HTERT RPE-1 (cell line): ENCODE measurements around the gene MLLT1.

ENCODE experiments used
- in situ Hi-C: fragments of 300-500 bp; cut with MboI; formaldehyde crosslinking; loops from 4 replicates; pipeline ENCODE4 v1.14.3; 2020; ENCODE audit warnings: low sequenced_read_pairs

The MLLT1 gene

DNA sequence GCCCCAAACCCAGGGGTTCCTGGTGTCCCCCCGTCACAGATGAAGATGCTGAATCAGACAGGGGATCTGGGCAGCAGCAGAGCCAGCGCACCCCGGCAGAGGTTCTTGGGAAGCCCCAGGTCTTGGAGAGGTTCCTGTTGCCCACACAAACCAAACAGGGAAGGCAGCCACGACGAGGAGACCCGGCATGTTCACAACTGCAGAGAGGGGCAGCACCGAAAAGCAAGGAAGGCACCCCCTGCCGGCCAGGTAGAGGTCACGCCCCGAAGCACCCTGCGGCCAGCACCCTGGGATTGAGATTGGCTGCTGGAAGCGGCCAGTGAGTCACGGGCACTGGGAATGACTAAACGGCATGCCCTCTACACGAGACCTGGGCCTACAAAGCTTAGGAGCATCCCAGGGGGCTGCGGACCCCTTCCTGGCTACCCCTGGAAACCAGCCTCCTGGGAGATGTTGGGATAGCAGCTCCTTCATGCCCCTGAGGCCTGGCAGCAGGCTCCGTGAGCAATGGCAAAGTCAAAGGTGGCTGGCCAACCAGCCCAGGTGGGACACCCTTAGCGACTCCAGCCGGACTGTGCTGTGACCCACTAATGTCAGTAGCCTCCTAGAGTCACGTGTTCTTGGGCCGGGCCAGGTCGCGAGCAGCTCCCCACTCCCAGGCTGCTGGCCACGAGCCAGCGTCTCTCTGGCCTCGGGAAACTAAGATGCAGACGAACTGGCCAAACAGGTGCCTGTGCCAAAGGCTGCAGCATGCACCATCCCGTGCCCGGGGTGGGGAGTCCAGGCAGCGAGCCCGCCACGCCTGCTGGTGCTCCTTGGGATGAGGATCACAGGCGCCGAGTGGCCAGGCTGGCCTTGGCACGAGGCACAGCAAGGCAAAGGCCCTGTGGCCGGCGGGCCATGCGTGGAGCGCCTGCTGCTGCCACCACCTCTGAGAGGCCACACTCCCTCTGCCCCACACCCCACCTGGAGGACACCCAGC lies 43.2 kb downstream of the MLLT1 start:
- in situ Hi-C loops = no loop called here

DNA sequence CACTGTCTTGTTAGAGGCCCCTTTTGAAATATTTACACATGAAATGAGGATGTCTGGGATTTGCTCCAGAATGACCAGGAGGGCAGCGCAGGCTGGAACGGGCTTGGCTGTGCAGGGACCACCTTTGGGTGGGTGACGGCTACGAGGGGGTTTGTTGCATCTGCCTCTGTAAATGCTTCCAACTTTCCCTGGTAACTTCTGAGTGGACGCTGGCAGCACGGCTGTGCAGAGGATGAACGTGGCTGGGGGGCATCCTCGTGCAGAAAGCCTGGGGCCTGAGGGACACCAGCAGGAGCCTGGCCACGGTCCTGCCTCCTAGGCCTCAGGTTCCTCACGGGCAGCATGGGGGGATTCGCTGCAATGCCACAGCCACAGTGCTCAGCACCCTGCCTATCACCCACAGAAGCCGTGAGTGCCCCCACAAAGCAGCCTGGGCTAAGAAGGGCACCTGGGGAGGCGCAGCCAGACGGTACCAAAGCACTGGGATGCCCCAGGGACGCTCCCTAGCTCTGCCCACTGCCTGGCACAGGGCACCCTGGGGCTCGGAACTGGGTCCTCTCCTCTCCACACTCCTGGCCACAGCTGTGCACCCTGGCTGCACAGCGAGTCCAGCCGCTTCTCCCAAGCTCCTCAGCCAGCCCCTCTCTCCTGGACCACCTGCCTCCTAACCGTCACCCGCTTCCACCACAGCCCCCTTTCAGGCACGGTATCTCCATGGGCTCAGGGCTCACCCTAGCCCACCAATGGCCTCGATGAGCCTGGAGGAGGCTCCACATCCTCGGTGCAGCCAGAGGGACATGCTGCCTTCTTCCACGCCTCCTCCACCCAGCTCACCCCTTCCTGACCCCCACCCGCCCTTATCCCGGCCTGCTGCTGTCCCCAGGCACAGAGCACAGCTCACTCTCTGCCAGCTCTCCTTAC lies 44.5 kb downstream of the MLLT1 start:
- in situ Hi-C loops = no loop called here

DNA sequence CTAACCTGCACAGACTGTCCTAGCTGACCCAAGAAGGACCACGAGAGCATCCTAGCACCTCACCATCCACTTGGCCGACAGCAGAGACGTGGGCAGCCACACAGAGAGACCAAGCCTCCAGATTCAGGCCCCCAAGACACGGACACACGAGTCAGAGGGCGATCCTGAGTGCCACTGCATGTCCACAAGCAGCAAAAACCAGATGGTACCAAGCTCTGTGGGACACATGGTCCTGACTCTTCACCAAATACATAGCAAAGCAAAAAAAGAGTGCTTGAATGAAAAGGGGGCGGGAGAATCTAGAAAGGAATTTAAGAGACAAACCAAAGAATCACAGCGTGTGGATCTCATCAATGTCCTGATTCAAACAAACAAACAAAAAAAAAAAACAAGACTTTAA lies 45.2 kb downstream of the MLLT1 start:
- in situ Hi-C loops = no loop called here

DNA sequence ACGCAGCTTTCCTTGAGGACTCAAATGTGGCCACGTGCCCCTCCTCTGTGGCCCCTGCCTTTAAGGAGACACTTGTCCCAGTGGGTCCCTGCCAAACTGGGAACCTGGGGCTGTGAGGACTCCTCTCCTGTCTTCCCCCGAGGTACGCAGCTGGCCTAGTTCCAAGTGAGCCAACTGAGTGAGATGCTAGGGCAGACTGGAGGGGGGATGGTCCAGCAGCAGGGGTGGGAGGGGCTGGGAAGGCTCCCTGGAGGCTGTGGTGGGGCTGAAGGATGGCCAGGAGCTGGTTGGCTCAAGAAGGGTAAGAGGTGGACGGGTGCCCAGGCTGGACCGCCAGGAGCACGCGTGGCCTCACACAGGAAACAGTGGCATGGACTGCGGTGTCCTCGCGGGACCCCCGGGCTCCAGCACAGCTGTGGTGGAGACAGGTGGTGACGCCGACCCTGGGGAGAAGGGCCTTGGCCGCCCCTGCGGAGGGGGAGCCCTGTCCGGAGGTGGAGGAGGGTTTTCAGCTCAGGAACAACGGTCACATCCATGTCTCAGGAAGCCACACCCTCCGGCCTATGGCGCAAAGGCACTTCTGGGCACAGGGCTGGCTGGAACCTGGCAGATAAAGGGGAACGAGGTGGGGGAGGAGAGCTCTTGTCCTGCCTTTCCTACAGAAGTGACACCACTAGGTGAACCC lies 45.8 kb downstream of the MLLT1 start:
- in situ Hi-C loops = no loop called here

DNA sequence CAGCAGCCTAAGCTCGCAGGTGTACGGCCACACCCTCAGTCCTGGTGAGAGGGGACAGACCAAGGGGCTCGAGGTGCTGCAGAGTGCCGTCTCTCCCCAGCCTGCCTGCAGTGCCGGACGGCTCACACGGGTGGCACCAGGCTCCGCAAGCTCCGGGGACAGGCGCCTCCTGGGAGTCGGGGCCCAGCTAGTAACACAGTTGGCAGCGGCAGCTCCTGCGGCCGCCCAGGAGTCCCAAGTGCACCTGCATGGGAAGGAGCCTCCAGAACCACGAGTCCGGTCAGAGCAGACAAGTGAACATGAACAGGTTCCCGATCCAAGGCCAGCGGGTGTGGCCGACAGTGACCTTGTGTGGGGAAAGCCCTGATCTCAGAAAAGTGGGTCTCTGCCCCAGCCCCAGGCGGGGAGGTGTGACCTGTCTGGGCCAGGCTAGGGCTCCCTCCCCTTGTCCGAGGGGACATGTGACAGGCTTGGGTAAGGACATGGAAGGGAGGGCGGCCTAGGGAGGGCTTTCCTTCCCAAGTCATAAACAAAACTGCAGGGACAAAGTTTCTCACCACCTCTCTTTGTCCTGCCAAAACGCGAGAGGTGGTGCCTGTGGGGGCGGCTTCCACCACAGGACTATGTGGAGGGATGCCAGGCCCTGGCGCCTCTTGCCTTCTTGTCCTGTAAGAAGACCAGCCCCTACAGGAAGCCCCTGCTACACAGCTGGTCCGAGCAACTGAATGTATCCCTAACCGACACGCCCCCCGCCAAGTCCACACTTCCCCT lies 46.5 kb downstream of the MLLT1 start:
- in situ Hi-C loops = no loop called here

DNA sequence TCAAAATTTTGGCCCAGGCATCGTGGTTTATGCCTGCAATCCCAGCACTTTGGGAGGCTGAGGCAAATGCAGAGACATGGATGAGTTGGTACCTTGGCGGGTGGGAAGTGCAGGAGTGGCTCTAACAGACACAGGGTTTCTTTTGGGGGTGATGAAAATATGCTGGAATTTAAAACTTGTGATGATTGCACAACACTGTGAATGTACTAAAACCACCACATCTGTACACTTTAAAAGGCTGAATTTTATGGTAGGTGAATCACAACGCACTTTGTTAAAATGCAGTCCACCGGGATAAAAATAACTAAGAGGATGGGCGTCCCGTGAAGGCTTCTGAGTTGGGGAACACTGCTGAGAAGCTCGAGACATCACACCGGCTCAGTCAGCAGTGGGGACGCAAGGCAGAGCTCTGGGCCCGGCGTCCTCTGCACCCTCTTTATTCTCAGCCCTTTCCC lies 47.1 kb downstream of the MLLT1 start:
- in situ Hi-C loops = no loop called here

DNA sequence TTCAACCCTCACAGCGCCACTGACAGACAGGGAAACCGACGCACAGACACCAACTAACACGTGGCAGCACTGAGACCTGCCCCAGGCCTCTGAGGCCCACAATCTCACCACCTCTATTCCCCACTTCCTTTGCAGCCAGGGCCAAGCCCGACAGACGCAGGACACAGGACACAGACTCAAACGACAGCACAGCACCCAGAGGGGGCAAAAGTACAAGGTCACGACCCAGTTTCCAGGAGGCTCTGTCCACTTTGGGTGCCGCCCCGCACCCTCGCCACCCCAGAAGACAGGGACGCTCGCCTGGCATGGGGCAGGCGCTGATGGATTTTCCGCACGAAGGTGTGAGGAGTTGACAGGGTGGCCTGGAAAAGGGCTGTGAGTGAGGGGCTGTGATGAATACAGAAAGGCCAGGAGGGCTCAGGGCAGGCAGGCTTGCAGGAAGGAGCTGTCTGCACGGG lies 48.8 kb downstream of the MLLT1 start:
- in situ Hi-C loops = no loop called here

DNA sequence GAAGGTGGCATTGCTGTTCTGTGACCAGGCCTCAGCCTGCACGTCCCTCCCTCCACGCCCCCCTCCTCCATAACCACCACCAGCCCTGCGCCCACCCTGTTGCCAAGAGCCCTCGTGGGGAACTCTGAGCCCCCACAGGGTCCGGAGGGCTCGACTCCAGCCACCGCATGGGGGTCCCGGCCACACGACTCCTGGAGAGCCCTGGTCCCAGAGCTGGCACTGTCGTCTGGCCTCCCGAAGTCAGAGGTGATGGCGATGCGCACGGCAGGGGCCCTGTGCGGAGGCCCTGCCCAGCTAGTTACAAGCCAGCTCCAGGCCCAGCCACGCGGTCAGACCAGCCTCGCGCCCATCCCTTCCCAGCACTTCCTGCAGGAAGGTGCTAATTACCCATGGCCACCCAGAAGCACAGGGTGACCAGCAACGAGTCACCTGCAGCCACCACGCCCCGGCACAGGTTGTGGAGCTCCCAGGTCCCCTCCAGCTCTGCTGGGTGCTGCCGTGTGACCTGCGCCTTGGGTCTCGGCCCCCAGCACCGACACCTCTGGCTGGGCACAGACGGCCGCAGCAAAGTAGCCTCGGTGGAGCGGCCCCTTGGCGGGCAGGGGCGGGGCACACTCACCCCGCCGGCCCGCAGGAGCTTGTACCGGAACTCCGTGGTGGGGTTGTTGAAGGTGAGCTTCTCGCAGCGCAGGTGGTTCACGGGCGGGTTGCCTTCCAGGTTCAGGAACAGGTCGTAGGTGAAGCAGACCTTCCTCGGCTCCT lies 49.6 kb downstream of the MLLT1 start:
- in situ Hi-C loops = no loop called here

DNA sequence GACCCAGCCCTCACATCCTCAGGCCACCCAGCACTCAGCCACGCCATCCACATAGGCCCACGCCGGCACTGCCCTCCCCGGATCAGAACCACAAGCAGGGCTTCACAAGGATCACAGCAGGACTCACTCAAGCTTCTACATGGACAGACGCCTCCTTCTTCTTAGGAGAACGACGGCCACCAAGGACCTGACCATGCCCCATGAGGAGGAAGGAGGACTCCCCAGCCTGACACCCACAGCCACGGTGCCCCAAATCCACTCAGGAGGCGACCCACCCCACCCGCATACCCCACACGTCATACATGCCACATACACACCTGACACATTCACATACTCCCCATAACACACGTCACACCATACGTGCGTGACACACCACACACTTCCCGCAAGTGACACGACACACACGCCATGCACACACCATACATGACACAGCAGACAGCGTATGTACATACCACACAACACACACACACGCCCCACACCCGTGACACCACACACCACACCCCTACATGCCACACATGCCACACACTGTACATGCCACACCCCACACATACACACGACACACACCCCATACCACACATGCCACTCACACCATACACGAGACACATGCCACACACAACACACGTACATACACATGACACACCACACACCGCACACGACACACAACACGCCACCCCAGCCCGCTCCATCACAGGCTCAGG lies 50.4 kb downstream of the MLLT1 start:
- in situ Hi-C loops = no loop called here

DNA sequence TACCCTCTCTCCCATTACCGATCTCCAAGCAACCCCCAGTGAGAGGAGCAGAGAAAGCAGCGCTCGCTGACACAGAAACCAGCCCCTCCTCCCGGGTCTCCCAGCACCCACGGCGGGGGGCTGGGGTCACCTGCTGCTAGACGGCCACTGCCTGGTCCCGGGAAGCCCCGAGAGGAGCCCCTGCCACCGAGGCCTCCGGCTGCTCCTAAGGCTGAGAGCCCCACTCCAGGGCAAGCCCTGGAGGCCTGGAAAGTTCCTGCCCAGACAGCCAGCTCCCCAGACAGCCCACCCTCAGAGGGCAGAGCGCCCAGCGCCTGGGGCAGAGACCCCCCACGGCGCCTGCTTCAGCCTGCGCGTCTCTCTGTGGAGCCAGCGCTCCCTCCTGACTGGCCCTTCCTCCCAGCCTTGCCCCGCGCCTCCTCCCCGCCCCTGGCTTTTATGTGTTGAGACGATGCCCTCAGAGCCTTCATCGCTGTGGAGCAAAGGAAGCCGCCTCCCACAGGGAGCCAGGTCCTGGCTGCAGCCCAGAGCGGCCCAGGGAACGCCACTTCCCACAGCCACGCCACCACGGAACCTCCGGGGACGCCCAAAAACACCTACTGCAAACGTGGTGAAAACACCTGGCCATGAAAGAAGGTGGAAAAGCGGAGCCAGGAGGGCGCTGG lies 51.1 kb downstream of the MLLT1 start:
- in situ Hi-C loops = no loop called here

DNA sequence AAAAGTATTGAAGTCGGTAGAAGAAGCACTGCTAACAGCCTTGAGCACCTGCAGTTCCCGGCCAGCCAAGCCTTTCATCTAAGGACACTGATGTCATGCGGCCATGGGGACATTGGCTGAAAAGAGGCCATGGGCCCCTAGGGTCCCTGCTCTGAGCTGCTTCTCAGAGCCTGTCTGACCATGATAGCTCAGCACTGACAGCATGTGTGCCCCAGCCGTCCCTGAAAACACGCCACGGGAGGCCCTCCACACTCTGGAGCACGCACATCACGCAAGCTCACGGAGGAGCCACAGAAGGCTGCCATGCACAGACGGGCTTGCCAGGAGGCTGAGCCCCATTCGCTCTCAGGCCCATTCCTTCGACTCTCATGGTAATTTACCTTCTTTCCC lies 51.8 kb downstream of the MLLT1 start:
- in situ Hi-C loops = no loop called here

DNA sequence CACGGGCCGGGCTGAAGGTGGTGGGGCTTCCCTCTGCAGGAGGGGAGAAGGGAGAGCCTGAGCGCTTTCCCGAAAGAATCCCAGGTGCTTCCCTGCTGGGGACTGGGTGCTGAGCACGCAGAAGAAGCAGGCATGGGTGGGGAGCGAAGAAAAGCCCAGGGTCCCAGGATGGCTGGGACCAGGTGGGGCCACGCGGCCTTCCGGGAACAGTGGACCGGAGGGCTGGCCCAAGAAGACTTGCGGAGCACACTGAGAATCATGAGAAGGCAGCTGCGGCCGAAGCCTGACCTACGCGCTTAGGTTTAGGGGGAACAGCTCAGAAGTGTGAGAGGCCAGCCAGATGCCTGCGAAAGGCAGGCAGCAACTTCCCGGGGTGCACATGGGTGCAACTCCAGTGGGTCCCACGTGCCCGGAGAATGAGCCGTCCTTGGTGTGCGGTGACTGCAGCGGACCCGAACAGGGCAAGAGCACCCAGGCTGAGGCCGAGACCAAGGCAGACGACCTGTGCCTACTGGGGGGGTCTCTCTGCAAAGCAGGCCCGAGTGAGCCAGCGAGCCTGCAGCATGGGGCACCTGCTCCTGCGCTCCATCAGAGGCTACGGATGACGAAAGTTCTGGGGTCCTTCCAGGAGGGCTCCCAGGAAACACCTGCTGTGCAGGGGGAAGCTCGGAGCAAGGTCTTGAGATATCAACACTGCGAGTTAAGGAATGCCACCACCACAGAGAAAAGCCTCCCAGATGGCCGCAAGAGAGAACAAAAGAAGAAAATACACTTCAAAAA lies 52.4 kb downstream of the MLLT1 start:
- in situ Hi-C loops = no loop called here

DNA sequence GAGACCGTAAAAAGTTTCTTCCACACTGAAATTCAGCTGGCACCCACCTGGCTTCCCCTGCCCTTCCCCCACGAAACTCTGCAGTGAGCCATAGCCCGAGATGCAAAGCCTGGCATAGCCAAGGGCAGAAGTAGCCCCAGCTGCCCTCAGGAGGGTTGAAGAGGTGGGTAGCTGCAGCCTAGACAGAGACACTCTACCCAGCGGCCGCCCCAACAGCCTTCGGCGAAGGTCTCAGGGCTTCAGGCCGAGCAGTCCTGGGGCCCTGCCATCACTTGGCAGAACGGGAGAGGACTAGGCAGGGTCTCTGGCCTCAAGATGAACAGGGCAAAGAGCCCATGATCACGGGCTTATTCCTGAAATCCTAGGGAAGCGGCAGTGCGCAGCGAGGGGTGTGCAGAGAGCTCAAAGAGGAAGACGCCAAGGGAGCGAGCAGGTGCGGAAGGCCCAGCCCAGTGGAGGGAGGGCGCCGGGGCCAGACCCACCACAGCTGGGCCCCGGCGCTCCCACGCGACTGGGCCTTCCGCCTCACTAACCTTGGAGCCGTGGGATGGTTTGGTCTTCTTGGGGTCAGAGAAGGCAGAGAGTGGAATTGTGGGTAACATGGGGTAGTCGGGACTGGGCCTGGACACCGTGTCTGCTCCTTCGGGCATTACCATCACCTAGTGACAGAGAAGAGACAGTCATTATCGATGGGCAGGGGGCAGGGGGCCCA lies 53.2 kb downstream of the MLLT1 start:
- in situ Hi-C loops = no loop called here

DNA sequence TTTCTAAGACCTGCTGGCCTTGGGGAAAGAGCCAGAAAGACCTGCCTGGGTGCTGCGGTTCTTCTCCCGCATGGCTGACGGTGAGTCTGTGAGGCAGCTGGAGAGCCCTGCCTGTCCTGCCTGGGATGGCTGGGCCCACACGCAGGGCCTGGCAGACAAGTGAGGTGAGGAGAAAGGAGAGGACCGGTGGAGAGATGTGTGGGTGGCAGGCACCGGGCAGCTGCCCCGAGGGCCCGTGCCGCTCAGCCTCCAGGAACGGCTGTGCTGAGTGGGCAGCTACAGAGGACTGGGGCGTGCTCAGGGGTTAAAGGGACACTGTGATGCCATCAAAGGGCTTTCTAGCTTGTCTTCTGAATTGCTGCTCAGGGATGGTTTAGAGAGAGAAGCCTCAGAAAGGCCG lies 53.8 kb downstream of the MLLT1 start:
- in situ Hi-C loops = no loop called here

DNA sequence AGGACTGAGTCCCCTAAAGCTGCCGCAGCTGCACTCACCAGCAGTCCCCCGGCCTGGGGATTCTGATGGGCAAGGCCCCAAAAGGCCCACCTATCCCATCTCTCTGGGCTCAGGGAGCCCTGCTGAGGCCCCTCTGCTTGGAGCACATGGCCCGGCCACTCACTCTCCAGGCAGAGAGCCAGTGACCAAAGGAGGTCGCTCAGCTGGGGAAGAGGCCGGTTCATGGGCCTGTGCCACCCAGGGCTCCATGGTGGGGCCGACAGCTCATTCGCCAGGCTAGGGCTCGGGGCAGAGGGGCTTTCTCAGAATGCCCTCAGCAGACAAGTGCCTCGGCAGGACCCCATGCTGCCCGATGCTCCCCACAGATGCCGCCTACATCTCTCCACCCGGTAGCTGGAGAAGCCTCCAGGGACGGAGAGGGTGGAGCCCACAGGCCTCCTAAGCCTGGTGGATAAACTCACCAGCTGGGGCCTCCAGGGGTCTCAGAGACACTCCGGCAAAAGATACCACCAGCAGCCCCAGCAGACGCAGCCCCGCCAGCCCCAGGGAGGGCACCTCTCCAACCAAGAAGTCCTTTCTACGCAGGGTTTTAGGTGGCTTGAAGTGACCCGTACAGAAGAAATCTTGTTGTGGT lies 54.4 kb downstream of the MLLT1 start:
- in situ Hi-C loops = no loop called here

DNA sequence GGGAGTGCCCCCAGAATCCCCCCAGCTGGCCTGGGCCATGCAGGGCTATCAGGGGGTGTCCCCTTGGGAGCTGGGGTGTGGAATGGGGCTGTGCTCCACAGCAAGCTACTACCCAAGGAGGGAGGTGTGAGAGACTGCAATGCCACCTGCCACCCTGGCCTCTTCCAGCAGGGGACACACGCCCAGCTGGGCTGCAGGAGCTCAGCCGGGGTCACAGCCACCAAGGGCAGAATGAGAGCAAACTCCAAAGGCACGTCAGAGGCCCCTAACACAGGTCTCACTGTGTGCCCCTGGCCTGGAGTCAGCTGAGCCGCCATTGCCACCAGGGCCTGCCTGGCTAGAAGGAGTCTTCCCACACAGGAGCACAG lies 55.5 kb downstream of the MLLT1 start:
- in situ Hi-C loops = no loop called here
